Fibroblast of mammary gland (primary cell): ENCODE results near the gene MOB1B.
"Not testable (repeated sequence)": the region's sequence is repeated elsewhere in the genome, so short reads cannot be mapped to it uniquely, and the experiment has no call there.

ENCODE experiments used
- DNase-seq: peaks from one replicate; pipeline ENCODE4 v3.0.0-alpha.2; 2010; ENCODE audit warnings: low read depth
- H3K4me3 ChIP-seq: 2 replicates; pipeline ENCODE4 v1.5.1; 2011; ENCODE audit warnings: low read depth, mild to moderate bottlenecking, low read length, moderate library complexity; ENCODE audit not compliant: control insufficient read depth
- TF ChIP-seq, protein P1 (sequence below): conservative IDR thresholded peaks from 2 replicates; pipeline ENCODE4 v1.5.1; 2011; ENCODE audit warnings: low read depth, low read length, inconsistent platforms; ENCODE audit not compliant: control insufficient read depth, insufficient read depth

The MOB1B gene

DNA sequence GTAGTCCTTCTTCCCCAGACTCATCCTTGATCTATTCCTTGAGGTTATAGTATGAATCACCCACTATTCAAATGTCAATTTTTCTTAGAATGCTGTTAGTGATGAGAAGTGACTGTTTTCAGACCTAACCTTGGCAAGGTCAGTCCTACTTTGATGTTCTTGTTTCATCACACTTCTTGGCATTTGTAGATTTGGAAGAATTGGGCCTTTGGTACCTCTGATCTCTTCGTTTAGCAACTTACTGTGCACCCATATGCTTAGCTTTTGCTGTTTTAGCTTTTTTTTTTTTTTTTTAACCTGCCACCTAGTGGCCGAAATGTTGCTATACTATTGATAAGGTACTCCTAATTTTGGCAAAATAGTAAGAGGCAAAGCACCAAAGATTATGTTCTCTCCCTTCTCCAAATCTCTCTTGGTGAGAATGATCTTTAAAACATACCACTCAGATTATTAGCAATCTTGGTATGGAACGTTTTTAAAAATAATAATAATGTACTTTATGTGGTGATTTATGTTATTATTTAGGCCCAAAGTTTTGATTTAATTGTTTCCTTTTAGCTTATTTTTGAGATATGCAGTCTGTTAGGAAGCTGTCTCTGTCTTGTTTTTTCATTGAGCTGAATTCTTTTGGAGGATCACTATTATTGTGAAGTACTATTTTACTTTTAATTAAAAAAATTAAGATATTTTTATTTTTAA lies 107.9 kb downstream of the MOB1B start:
- H3K4me3 ChIP-seq = no peak overlapping the region
- DNase-seq = peak; percentile 74
- TF ChIP-seq, protein P1, sequence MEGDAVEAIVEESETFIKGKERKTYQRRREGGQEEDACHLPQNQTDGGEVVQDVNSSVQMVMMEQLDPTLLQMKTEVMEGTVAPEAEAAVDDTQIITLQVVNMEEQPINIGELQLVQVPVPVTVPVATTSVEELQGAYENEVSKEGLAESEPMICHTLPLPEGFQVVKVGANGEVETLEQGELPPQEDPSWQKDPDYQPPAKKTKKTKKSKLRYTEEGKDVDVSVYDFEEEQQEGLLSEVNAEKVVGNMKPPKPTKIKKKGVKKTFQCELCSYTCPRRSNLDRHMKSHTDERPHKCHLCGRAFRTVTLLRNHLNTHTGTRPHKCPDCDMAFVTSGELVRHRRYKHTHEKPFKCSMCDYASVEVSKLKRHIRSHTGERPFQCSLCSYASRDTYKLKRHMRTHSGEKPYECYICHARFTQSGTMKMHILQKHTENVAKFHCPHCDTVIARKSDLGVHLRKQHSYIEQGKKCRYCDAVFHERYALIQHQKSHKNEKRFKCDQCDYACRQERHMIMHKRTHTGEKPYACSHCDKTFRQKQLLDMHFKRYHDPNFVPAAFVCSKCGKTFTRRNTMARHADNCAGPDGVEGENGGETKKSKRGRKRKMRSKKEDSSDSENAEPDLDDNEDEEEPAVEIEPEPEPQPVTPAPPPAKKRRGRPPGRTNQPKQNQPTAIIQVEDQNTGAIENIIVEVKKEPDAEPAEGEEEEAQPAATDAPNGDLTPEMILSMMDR = peak; percentile 65

DNA sequence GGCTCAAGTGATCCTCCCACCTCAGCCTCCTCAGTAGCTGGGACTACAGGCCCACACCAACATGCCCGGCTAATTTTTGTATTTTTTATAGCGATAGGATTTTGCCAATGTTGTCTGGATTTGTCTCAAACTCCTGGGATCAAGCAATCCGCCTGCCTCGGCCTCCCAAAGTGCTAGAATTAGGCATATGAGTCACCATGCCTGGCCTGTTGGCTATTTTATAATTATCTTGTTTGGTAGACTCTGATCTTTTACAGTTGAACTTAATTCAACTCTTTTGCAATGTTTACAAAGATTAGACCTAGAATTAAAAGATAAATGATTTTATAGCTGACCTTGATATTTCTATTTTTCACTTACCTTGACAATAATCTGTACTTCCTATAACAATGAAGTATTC lies 109.3 kb downstream of the MOB1B start:
- DNase-seq = no peak
- no peak overlapping the region for H3K4me3 ChIP-seq
- TF ChIP-seq, protein P1 = no peak

DNA sequence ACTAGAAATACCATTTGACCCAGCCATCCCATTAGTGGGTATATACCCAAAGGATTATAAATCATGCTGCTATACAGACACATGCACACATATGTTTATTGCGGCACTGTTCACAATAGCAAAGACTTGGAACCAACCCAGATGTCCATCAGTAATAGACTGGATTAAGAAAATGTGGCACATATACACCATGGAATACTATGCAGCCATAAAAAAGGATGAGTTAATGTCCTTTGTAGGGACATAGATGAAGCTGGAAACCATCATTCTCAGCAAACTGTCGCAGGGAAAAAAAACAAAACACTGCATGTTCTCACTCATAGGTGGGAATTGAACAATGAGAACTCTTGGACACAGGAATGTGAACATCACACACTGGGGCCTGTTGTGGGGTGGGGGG lies 115.2 kb downstream of the MOB1B start:
- not testable (repeated sequence) for H3K4me3 ChIP-seq, DNase-seq

DNA sequence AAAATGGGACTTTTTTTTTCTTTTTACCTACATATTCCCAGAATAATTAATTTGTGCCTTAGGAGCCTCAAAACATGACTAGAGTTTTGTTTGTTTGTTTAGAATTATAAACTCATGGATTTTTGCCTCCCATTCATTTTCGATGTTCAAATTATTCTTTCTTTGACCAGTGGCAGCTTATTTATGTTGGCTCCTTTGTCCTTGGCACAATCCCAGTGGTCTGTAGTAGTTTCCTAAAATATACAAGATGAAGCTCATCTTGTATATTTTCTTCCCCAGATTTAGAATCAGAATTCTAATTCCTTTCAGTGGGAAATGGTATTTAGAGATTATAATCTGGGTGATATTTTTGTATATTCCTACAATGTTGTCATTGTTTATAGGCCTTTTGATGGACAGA lies 118.4 kb downstream of the MOB1B start:
- no peak overlapping the region for H3K4me3 ChIP-seq
- no peak for DNase-seq

DNA sequence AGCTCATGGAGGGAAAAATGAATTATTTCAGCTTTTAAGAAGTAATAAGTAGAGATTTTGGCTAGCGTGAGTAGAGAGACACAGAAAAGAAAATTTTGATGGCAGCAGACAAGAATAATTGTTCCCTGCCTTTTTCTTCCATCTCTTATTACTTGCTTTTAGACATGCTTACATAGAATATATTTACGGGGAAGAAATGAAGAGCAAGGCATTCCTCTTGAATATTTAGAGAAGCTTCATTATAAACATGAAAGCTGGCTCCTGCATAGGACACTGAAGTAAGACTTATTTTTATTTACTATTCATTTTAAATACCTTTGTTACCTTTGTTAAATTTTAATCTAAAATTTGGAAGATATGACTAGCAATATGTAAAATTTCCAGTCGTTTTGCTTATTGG lies 123.5 kb downstream of the MOB1B start:
- TF ChIP-seq, protein P1 = no peak
- no peak overlapping the region for H3K4me3 ChIP-seq
- no peak for DNase-seq

More for the DNA sequence above, 118.4 kb downstream of the MOB1B start:
- TF ChIP-seq, protein P1 = no peak

DNA sequence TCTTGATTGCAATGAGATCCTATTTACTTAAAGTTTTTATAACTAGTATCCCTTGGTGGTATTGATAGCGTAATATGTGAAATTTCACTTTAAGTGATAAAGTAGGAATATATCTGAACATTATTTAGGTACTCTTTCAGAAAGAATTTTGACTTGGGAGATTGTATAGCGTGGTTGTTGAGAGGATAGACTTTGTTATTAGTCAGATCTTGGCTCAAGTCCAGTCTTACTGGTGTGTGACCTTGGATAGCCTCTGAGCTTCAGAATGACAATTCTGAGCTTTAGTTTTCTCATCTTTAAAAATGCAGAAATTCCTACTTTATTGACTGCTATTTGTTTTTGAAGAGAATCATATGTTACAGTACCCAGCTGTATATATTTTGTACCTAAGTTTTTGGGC lies 123.9 kb downstream of the MOB1B start:
- H3K4me3 ChIP-seq = no peak overlapping the region
- TF ChIP-seq, protein P1 = no peak
- peak; percentile 89 for DNase-seq

DNA sequence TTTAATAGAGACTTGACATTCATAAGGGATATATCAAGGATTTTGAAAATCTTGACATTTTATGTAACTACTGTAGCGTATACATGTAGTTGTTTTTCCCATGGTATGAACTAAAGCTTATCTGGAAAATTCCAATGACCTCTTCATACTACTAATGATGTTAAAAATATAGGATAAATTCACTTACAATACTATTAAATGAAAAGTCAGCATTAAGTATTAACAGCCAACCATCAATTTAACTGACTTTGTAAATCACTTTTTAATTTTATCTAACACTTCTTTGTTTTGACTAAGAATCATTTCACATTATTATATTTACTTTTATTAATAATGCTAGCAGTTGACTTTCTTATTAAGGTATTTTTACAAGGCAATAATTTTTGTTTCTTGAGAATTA lies 125.4 kb downstream of the MOB1B start:
- DNase-seq = no peak
- H3K4me3 ChIP-seq = no peak overlapping the region
- TF ChIP-seq, protein P1 = no peak
